Activated naive CD8-positive, alpha-beta T cell treated with anti-CD3 and anti-CD28 coated beads, Interleukin-2, amount 50 U/mL, for 16 hours (primary cell): ENCODE data around the gene METTL25B.

Experiments
- DNase-seq: peaks from one replicate; pipeline ENCODE4 v3.0.0-alpha.2; 2020; ENCODE audit warnings: low read depth, low spot score

The METTL25B gene

DNA sequence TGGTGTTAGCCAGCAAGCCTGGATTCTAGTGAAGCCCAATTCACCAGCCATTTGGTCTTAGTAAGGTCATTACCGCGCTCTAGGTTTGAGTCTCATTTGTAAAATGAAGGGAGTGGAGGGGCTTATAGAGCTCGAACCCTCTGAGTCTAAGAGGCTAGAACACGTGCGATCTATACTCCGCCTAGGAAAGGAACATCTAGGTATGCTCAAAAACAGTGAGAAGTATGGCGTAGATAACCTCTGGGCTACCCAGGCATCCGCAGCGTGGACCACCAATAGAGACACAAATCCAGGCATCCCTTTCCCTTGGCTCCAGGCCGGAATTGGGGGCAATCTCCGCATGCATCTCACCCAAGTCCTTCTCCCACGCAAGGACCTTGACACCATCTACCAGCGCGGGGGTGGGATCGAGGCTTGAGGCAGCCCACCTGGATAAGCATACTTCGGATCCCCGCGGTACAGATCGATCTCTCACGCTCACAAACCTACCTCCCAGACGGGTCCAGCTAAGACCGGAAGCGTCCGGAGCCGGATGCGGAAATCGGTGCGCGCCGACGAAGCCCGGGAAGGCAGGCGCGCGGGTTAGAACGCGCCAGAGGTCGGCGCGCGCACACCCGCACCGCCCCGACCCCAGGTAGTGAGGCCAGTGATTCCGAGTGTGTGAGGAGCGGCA, at the start of gene METTL25B:
METTL25B (plus strand) TSS at position 544 of the 673 bp plus-strand sequence. CDS start 636 bp downstream, outside the sequence.
- DNase-seq: peak; percentile 66

DNA sequence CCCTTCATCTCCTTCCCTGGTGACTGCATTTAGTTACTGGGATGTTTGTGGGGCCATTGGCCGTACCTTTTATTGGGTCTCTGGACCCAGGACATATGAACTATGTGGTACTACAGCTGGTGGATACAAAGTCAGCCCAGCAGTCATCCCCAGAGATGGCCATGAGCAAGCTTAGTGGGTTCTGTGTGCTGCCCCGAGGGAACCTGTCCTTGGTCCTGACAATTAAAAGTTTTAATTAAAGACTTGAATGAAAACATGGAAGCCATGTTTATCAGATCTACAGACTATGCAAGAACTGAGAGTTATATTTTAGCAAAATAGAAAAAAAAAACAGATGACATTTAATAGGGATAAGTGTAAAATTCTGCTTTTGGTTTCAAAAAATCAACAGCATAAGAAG, 48.2 kb upstream of the METTL25B start:
- DNase-seq: no peak

DNA sequence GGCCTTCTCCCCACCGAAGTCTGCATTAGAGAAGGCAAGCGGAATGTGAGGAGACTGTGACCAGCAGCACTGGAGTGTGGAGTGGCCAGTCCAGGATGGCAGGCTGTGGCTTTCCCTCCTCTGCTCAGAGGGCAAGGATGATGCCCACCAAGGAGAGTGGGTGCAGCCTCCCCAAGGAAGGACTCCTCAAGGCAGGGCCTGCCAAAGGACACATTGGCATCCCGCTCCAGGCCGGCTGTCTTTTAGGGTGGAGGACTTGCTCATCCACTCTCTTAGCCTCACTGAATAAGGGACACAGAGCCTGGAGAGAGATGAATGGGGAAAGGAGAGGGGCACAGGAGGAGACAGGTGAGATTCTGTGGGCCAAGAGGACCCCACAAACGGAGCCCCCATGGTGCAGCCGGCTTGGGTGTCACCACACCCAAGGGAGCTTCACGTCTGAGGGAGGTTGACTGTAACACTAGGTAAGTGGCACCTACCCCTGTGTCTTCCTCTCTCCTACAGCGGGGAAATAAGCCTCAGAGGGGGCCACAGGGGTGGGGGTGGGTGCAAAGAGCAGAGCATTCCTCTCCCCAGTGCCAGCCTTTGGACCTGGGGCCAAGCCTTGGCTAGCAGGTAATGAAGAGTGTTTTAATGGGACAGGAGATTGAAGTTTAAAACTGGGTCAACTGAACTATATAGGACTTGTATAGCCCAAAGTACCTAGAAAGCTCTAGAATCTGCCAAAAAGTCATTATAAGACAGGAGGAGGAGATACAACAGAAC, 46.9 kb upstream of the METTL25B start:
- no peak for DNase-seq

DNA sequence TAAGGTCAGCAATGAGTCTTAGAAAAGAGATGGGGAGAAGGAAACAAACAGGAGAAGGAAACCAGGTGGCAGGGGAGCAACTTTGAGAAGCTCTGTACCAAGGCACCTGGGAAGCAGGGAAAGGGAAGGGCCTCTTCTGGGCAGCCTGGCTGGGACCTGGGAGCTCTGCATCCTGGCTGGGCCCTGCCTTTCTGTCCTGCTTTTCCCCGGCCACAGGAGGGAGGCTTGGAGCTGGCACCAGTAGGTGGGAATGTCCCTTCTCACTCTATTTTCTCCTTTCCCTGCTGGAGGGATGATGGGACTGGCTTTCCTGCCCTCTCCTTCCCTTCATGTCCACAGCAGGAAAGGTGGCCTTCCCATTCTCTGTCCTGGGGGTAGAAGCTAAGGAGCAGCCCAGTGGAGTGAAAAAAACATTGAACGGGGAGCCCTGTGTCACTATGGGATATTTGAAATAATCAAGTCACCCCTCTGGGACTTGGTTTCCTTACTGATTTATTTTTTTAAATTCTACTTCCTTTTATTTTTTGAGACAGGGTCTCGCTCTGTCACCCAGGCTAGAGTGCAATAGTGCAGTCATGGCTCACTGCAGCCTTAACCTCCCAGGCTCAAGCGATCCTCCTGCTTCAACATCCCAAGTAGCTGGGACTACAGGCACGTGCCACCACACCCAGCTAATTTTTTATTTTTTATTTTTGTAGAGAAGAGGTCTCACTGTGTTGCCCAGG, 45.9 kb upstream of the METTL25B start:
- no peak for DNase-seq

DNA sequence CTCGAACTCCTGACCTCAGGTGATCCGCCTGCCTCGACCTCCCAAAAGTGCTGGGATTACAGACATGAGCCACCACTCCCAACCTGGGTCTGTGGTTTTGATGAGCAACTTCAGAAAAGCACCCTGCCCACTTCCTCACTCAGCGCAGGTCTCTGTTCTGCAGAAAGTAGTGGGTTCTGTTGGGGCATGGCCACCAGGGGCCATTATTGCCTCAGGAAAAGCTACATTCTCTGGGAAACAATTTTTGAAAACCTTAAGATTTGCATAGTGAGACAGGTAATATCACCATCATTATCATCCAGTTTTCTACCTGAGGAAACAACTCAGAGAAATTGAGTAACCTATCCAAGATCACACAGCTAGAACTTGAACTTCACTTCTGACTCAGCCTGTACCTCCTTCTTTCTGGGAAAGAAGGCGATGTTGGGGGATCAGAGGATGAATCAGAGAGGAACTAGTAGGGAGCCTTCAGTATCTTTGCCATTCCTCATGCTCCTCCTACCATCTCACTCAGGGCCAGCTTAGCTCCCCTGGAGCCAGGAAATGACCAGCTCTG, 44.0 kb upstream of the METTL25B start:
- DNase-seq: no peak

DNA sequence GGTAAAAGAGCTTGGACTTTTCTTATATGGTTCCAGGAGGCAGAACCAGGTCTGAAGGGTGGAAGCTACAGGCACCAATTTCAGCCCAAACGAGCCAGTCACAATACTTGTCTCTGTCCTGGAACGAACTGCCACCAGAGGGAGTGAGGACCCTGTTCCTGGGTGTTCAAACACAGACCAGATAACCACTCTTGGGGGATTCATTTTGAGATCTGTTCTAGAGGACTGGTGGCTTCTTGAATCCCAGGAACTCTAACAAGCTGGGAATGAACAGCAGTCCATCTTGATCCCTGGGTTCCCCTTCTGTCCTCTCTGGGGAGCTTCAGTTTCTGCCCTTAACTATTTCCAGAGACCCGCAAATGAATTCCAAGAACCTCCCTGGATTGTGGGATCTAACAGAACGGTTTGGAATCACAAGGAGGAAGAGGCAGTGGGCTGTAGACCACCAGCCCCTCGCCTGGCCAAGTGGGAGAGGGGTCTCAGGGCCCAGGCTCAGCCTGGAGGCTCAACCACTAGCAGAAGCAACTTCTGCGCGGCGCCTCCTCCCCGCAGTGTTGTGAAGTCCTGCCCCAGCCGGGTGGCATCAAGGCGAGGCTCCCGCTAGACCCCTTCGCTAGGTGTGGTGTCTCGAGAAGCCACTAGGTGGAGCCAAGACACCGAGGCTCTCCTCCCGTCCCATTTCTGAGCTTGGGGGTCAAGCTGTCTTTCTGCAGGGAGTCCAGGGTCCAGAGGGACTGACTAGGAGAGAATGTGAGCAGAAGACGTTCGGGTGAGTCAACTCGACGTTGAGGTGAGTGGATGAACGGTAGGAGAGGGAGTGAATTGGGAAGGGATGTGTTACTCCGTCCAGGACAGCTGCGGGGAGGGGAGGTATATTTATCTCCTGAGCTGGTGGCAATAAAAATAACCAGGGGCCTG, 39.0 kb upstream of the METTL25B start:
- DNase-seq: peak; percentile 51

DNA sequence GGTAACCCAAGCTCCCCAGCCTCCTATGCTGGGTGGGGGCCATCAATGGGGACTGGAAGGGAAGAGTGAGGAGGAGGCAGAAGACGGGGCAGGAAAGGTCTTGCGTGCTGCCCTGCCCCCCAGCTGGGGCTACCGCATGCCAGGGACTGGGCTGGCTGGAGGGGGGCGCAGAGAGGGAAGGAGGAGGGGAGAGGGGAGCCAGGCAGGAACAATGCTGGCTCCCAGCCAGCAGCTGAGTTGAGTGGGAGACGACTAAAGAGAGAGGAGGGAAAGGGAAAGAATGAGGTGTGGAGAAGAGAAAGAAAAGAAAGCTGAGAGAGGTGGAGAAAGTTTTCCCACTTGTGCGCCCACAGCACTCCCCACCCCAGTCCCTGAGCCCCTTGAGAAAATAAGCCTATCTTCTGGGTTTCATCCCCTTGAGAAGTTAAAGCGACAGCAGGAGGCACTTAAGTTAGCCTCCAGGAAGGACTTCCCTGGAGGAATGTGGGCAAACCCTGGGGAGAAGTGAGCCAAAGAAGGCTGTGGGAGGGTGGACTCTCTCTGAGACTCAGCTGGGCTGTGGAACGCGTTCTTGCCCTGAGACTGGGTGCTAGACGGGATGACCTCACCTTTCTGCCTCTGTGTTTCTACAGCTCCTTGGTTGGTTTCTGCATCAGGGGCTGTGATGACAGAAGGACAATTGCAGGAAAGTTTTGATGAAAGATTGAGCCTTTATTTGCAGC, 38.2 kb upstream of the METTL25B start:
- DNase-seq: no peak

DNA sequence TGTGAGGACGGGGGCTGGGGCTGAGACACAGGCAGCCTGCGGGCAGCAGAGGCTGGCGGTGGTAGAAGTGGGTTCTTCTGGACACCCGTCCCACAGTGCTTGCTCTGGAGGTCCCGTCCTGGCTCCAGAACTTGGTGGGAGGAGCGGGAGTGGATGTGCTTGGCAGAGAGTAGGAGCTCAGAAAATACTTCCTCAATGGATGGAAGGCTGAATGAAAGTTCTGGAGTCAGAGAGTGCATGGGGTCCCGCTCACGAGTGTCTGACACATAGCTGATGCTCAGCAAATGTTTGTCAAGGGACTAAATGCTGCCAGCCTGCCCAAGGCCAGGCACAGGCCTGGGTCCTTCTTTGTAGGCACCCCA, 37.6 kb upstream of the METTL25B start:
- DNase-seq: no peak

DNA sequence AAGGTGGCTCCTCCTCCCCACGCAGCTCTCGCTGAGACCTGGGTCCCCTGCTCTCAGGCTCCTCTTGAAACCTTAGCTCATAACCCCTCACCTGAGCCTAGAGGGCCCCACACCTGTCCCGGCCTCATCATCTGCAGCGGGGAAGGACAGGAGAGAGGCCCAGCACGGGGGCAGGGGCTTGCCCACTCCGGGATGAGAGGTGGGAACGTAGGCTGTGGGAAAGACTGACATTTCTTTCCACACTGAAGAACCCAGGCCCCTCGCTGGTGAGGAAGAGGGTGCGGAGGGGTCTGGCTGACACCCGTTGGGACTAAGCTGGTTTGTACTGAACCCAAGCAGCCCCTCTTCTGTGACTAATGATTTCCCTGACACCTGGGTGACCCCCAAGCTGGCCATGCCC, 37.1 kb upstream of the METTL25B start:
- DNase-seq: no peak

DNA sequence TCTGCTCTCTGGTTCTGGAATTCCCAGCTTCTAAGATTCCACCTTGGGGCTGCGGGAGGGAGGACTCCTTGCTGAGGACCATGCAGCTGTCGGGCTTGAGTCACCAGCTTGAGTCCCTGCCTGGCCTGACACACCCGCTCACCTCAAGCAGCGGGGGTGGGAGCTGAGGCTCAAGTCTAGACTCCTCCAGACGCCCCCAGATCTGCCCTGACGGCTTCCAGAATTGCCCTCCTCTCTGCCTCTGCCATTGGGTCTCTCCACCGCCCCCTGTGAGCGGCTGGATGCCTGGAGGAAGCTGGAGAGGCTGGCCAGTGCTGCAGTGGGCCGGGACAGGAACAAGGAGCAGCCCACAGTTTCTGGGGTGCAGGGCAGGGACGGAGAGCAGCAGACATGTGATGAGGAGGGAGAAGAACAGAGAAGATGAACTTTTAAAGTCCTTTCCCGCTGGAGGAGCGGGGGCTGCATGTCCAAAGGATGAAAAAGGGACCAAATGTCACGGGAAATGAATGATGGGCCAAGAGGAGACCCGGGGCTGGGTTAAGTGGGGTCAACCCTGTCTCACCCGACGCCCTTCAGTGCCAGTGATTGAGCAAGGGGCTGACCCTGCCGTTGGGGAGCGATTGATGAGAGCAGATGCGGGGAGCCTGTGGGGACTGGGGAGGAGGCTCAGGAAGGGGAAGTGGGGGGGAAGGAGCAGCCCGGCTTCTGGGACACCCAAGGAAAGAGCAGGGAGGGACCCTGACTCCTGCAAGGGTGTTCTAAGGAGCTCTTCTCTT, 36.4 kb upstream of the METTL25B start:
- DNase-seq: no peak

DNA sequence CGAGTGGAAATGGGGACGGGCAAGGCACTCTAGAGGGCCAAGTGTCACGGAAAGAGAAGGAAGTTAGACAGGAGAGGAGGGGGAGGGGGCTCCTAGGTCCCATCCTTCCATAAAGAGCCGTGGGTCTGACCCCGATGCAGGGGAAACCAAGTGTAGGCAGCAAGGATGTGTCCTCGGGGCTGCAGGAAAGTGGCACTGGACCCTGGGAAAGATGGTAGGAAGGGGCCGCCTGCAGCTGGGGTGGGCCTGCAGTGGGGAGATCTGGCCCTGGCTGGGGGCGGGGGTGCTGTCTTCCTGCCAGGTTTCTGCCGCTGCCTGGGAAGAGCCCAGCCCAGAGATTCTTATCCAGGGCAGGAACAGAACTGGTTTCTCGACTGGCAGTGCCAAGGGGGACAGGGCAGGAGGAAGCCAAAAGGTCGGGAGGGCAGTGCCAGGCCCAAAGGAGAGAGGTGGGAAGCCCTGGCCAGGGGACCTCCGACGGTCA, 35.8 kb upstream of the METTL25B start:
- no peak for DNase-seq

DNA sequence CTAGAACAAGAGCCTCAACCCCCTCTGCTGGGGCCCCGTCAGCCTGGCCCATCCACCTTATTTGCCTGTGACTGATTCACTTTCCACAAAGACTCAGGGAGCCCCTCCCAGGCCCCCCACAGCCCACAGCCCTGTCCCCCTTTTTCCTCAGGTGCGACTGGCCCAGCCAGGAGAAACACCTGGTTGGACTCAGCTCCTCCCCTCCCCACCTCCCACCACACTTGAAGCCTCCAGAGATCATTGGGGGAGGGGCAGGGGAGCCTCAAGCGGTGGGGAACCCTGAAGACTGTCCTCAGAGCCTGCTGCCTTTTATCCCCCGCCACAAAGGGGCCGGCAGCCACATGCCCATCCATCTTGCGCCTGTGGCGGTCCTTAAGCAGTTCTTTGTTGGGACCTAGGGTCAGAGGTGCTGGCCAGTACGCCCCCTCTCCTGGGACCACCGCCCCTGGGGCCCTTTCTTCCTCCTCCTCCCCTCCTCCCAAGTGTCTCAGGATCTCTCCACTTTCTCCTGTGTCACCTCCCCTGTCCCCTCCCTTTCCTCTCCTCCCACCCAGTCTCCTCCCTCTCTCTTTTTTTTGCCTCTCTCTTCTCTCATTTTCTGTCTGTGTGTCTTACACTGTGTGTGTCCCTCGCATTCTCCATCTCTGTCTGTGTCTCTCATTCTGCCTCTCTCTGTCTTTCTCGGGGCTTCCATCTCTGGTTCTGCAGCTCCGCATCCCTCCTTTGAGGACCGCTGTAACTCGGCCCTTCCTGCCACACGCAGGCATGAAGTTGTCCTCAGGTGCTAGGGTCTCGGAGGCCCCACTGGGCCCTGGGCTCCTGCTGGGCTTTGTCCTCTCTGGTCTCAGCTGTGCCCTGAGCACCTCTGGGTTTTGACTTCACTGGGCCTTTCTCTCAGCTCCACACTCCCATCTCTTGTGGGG, 35.1 kb upstream of the METTL25B start:
- no peak for DNase-seq

DNA sequence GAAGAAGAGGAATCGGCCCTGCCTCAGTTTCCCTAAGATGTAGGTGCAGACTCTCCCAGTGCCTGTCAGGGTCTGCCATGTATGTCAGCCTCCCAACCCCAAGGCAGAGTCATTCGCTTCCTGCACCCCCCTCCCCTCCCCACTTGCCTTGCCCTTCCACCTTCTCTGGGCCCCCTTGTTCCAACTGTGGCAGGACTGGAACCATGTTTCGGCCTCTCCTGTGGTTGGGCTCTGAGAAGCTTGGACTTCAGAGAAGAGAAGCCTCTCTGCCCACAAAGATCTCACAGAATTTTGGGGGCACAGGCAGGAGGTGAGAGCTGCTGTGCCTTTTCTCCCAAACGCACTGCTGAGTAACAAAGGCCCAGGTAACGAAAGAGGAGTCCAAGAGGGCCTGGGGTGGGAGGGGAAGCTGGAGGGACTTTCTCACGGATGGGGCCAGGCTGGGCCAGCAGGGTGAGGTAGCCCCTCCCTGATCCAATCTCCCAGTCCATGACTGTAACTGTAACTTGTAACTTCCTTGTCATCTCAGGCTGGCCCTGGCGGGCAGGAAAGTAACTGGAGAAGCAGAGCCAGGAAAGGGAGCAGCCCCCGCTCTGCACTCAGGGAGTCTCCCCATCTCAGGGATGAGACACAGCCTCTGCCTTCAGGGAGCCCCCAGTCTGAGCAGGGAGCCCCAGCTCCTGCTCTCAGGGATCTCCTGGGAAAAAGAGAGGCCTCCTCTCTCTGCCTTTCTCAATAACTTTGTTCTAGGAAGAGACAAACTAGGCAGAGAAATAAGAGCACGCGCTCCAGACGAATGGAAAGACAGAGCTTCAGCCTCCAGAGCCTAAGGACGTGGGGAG, 34.2 kb upstream of the METTL25B start:
- DNase-seq: no peak

DNA sequence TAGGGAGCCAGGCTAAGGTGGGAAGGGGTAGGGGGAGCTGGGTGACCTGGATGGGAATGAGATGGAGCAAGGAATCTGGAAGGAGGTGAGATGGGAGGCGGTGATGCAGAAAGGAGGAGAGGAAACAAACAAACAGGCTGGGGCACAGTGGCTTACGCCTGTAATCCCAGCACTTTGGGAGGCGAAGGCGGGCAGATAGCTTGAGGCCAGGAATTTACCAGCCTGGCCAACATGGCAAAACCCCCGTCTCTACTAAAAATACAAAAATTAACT, 33.6 kb upstream of the METTL25B start:
- no peak for DNase-seq

DNA sequence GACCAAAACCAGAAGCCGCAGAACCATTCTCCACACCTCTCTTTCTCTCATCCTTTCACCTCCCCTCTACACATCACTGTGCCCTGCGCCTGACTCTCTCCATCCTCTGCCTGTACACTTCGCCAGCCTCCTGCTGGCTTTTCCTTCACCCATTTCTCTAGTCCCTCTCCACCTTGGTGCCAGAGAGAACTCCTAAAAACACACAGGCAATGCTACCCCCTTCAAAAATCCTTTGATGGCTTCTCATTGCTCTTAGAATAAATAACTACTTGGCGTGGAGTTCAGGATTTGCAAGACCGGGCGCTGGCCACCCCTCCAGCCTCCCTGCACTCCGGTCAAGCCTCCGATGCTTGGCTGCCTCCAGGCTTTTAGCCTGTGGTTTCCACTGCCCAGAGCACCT, 31.5 kb upstream of the METTL25B start:
- DNase-seq: no peak

DNA sequence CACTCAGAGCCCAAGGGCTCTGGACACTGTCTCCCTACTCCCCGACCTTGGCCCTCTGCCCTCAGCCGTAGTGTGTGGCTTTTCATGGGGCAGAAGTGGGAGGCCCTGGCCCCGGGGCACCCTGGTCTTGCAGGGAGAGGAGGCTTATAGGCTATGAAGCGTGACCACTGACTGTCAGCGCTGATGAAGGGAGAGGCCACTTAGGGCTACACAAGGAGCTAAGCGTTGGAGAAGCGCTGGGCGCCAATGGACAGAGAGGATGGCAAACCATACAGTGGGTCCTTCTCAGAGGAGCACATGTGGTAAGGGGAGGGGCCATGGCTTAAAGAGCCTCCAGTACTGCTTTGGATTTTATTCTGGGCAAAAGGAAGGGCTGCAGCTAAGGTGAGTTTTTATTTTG, 30.8 kb upstream of the METTL25B start:
- DNase-seq: no peak

DNA sequence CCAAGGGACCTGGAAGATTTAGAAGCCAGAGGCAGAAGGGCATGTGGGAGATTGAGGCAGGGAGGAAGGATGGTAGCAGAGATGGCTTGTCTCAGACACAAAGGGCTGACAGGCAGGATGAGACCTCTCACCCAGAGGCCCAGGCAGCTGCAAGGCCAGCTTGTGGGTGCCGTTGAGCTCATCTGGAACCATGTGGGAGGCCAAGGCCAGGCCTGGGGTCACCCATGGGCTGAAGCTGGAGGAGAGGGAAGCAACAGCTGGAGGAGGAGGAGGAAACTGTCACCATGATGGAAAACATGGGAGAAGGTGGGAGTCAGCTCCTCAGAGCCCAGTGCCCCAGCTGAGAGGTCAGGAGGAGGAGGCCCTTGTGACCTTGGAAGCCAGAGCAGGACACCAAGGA, 29.3 kb upstream of the METTL25B start:
- DNase-seq: no peak
